GM23338 (cell line): Measurements from ENCODE around the gene TIMM22.

Experiments used
- CREB1 ChIP-seq: fragments of 250-450 bp; sonication (Bioruptor Pico); IDR thresholded peaks from 2 replicates; pipeline ENCODE4 v1.5.0; 2020; ENCODE audit warnings: low read depth, mild to moderate bottlenecking, moderate library complexity
- CTCF ChIP-seq, 2 experiments: fragments of 200-600 bp in 1 of 2; sonication (generic) in 1 of 2; conservative IDR thresholded peaks; 2 replicates each; pipeline versions ENCODE4 v1.5.1 to v1.6.1; 2016 to 2017; ENCODE audit warnings: antibody characterized with exemption in 2 of 2, low read depth in 2 of 2, mild to moderate bottlenecking in 2 of 2, moderate library complexity in 1 of 2
- EZH2 ChIP-seq: fragments of 200-600 bp; sonication (generic); IDR thresholded peaks from one replicate; pipeline ENCODE4 v1.8.0; 2017; ENCODE audit warnings: antibody characterized with exemption, mild to moderate bottlenecking, low read depth; ENCODE audit not compliant: unreplicated experiment
- POLR2AphosphoS5 ChIP-seq: IDR thresholded peaks from 2 replicates; pipeline ENCODE4 v1.6.1; 2016; ENCODE audit warnings: antibody characterized with exemption, low read depth
- REST ChIP-seq: IDR thresholded peaks from one replicate; pipeline ENCODE4 v1.6.1; 2018; ENCODE audit warnings: antibody characterized with exemption; ENCODE audit not compliant: unreplicated experiment

- TF ChIP-seq CTCF (conservative IDR thresholded peaks at IDR 0.05; ENCODE audit: low read depth in 2 of 2): no peak
- no peak for TF ChIP-seq EZH2
- no peak for TF ChIP-seq CREB1 (CRISPR knock-in tag)
- no peak for TF ChIP-seq REST
- no peak for TF ChIP-seq POLR2AphosphoS5
Measured at GRCh38 chr17:973053-973452, 23.9 kb upstream of the TIMM22 start.
